AG09319 (cell line): ENCODE measurements around the gene TCL1B.

ENCODE experiments used
- DNase-seq: peaks from one replicate; pipeline ENCODE4 v3.0.0-alpha.2; 2010; ENCODE audit warnings: low read depth; ENCODE audit errors: extremely low read depth
- TF ChIP-seq, protein P1 (sequence below): IDR thresholded peaks from 2 replicates; pipeline ENCODE4 v1.5.1; 2011; ENCODE audit warnings: low read depth, mild to moderate bottlenecking, inconsistent platforms, low read length, moderate library complexity

Gene TCL1B

GRCh38 chr14:95667249-95667693 is 19.0 kb upstream of the TCL1B start:
- no peak for DNase-seq
- TF ChIP-seq, protein P1, sequence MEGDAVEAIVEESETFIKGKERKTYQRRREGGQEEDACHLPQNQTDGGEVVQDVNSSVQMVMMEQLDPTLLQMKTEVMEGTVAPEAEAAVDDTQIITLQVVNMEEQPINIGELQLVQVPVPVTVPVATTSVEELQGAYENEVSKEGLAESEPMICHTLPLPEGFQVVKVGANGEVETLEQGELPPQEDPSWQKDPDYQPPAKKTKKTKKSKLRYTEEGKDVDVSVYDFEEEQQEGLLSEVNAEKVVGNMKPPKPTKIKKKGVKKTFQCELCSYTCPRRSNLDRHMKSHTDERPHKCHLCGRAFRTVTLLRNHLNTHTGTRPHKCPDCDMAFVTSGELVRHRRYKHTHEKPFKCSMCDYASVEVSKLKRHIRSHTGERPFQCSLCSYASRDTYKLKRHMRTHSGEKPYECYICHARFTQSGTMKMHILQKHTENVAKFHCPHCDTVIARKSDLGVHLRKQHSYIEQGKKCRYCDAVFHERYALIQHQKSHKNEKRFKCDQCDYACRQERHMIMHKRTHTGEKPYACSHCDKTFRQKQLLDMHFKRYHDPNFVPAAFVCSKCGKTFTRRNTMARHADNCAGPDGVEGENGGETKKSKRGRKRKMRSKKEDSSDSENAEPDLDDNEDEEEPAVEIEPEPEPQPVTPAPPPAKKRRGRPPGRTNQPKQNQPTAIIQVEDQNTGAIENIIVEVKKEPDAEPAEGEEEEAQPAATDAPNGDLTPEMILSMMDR: no peak

DNA sequence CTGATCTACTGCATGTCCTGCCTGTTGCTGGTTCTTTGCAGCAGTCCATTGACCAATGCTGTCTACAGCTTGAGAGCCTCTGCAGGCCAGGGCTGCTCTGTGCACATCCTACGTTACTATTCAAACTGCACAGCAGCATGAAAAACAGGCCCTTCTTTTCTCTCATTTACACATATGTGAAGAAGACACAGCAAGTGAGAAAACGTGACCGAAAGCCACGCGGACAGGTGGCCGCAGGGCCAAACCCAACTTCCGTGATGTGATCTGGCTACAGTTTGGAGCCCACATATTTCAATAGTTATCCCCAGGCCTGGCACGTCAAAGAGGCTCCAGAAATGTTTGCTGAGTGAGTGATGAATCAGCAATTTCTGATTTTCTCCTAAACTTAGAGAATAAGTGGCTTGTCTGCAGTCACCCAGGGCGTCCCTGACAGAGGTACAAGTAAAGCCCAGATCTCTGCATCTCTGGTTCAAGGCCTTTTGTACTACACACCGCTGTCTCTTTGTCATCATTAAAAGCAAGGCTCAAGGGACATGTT is 17.9 kb upstream of the TCL1B start:
- DNase-seq: no peak

GRCh38 chr14:95674613-95675012 is 11.6 kb upstream of the TCL1B start:
- DNase-seq: no peak
- TF ChIP-seq, protein P1: no peak

More for the DNA sequence above, 17.9 kb upstream of the TCL1B start:
- TF ChIP-seq, protein P1: no peak

GRCh38 chr14:95675486-95675885 is 10.7 kb upstream of the TCL1B start:
- TF ChIP-seq, protein P1: no peak
- DNase-seq: no peak

GRCh38 chr14:95677179-95677835 is 8.9 kb upstream of the TCL1B start:
- TF ChIP-seq, protein P1: no peak
- no peak for DNase-seq

GRCh38 chr14:95679148-95679815 is 6.9 kb upstream of the TCL1B start:
- TF ChIP-seq, protein P1: no peak
- DNase-seq: no peak
